ENCODE results near the gene PRSS36.

The PRSS36 gene

DNA sequence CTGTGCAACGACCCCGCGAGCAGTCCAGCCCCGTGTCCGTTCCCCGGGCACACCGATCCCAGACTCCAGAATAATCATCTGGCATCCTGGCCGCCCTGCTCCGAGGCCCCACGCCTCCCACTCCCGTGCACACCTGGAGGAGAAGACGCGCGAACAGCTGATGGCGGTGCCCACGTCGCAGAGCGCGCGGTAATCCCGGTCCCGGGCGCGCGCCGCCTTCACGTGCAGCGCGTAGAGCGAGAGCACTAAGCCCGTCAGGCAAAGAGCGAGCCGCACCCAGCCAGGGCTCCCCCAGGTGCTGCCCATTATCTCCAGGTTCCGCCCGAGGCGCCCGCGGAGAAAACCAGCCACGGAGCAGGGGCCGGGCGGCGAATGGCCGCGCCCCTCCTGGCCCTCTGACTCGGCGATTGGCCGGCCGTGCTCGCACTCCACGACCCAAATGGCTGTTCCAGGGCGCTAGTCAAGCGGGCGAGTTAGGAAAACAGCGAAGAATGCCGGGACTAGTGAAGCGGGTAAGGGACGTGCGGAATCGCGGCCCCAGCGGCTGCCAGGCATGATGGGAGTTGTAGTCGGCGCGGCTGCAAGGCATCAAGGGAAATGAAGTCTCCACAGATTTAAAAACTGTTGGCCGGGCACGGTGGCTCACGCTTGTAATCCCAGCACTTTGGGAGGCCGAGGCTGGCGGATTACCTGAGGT lies 55.3 kb downstream of the PRSS36 start, which contains the start of gene VKORC1:
Gene VKORC1, minus strand, starts transcription at position 374 of the 697 bp plus-strand sequence. Its CDS starts 68 bp downstream, at position 306.
- peak; percentile 96 for DNase-seq

DNA sequence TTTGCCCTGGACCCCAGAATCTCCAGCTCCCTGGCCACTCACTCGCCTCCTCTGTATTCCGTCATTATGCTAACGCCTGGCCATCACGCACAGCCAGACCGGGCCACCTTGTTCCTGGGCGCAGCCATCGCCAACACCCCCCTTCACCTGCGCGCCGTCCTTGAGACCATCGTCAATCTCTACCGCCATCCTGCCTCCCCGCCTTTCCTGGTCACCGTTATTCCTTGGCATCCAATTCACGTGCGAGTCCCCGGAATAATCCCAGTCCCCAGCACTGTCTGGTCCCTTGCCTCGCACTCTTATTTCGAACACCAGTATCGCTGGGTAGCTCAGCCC lies 55.8 kb downstream of the PRSS36 start:
- no peak for DNase-seq

DNA sequence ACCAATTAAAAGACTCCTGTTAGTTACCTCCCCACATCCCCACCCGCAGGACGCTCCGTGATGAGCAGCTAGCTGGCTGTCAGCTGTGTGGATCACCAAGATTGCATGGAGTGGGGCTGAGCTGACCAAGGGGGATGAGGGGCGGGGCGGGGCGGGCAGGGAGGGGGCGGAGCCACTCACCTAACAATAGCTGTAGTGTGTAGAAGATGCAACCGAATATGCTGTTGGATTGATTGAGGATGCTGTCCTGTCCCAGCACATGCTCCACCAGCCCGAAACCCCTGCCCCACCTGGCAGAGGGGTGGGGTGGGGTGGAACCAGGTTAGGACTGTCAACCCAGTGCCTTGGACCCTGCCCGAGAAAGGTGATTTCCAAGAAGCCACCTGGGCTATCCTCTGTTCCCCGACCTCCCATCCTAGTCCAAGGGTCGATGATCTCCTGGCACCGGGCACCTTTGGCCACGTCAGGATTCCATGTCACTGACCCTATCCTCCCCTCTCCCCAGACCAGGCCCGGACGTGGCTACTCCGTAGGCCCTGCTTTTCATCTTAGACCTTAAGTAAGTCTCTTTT lies 56.6 kb downstream of the PRSS36 start:
- DNase-seq, result no peak

DNA sequence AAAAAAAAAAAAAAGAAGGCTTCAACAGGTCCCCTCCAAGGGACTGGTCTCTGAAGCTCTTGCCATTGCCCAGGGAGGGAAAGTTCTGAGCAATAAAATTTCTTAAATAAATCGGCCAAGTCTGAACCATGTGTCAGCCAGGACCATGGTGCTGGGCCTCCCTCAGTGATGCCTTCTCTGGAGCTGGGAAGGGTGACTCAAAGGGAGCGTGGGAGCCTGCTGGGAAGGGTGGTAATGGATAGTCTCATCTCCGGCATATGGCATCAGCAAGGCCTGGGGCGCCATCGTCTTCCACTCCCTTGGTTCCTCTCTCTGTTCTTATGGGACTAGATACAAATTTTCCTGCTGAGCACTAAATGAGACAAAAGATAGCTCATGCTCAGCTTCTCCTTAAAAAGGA lies 57.5 kb downstream of the PRSS36 start:
- DNase-seq, result no peak

DNA sequence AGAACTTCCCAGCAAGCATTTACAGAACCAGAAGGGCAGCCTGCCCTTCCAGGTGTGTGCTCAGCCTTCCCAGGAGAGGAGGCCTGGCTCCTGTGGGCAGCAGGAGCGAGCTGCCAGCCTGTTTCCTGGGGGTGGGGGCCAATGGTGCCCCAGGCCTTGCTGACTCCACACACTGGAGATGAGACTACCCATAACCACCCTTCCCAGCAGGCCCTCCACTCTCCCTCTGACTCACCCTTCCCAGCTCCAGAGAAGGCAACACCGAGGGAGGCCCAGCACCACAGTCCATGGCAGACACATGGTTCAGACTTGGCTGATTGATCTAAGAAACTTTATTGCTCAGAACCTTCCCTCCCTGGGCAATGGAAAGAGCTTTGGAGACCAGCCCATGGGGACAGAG lies 59.3 kb downstream of the PRSS36 start:
- DNase-seq, result no peak

DNA sequence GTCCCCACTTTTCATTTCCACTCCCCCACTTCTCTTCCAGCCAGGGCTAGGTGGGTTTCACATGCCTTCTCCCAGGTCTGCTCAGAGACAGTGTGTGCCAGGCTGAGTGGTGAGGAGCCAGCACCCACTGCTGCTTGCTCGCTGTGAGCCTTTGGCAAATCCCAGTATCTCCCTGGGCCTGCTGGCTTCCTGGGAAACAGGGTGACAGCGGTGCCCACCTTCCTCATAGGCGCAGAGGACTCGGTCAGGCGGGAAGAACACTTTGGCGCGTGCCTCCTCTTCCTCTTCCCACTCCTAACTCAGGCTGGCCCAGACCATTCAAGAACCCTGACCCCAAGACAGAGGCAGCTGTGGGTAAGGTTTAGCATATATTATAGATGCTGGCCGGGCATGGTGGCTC lies 60.7 kb downstream of the PRSS36 start:
- DNase-seq, result no peak
